GM18867 (cell line): ENCODE results near the gene RIN2.
"Not testable (repeated sequence)": the region's sequence is repeated elsewhere in the genome, so short reads cannot be mapped to it uniquely, and the experiment has no call there.

Experiments
- ATAC-seq: cut with Tn5 transposase; IDR thresholded peaks from one replicate; pipeline ENCODE4 v1.9.1; 2021; ENCODE audit warnings: mild to moderate bottlenecking, moderate library complexity; ENCODE audit not compliant: unreplicated experiment

RIN2 gene

DNA sequence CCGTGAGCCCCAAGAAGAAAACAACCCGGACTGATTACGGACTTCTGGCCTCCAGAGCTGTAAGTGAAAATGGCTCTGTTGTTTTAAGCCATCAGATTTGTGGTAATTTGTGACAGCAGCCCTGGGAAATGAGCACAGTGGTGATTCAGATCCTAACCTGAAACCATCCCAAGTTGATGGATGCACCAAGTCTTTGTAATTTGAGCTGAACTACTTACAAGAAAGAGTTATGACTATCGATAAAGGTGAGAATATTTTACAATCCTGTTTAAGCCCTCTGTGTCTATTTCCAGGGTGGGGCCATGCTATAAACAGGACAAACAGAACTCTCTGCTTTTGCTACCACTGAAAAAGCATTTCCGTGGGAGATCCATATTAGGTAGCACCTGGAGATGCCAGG lies 19.1 kb upstream of the RIN2 start:
- no peak for ATAC-seq

GRCh38 chr20:19739351-19739750 lies 18.7 kb upstream of the RIN2 start:
- ATAC-seq, result no peak

DNA sequence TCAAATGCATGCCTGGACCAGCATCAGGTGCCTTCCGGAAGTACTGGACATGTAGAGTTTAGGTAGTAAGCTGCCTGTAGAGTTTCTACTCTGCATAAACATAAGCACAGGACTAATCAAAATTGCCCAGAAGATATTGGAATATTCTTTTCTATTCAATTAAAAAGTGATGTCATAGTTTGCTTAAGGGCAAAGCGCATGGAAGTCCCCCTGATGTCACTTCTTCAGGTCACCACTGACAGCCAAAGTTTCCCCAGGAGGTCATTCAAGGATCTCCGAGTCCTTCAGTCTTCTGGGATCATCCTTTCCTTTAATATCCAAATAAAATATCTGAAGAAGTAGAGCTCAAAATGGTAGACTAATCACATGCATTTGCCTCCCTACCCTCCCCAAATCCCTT lies 17.5 kb upstream of the RIN2 start:
- ATAC-seq, result no peak

DNA sequence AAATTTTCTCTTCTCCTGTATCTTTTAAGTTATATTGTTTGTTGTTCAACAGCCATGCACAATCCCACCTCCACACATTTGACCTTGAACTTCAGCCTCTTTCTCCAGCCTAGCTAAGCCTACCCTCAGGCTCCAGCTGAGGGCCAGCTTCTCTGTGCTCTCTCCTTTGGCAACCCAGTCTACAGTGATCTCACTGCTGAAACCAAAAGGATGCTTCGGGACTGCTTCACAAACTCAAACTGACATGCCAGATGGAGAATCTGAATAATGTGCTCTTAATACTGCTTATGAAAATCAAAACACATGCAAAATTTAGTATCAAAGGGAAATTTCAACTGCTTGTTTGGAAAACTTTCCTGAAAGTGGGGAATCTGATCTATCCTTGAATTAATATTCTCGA lies 16.1 kb upstream of the RIN2 start:
- no peak for ATAC-seq

GRCh38 chr20:19742974-19743639 lies 15.0 kb upstream of the RIN2 start:
- no peak for ATAC-seq

- no peak for ATAC-seq
These were observed 14.4 kb upstream of the RIN2 start for GRCh38 chr20:19743640-19743995.

DNA sequence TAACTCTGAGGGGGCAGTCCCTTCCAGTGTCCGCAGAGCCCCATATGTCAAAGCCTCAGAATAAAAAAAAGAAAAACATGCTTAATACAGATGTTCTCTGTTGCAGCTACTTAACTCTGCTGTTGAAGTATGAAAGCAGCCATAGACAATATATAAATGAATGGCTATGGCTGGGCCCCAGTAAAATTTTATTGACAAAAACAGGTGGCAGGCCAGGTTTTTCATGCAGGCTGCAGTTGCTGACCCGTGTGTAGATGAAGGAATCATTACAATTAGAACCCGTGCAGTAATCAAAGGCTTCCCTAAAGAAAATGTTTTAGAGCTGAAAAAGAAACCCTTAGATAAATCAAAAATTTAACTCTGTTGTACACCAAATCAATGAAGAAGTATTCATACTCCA lies 13.0 kb upstream of the RIN2 start:
- no peak for ATAC-seq

- no peak for ATAC-seq
These were observed 12.5 kb upstream of the RIN2 start for GRCh38 chr20:19745584-19745983.

DNA sequence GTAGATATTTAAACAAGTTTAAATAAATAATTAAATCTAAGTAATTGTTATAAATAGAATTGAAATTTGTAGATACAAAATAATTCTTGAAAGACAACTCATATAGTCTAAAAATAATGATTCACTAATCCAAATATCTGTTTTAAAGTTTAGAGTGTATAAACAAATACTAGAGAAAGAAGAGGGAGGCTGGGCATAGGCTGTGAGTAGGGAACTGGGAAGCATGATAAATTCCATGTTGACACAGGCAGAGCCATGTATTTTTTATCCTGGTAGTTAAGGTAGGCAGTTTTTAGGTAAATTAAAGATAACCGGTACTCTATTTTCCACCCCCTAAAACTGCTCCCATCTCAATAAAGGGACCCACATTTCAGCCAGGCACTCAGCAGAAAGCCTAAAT lies 11.7 kb upstream of the RIN2 start:
- ATAC-seq, result no peak

- no peak for ATAC-seq
These were observed 10.2 kb upstream of the RIN2 start for GRCh38 chr20:19747903-19748302.

DNA sequence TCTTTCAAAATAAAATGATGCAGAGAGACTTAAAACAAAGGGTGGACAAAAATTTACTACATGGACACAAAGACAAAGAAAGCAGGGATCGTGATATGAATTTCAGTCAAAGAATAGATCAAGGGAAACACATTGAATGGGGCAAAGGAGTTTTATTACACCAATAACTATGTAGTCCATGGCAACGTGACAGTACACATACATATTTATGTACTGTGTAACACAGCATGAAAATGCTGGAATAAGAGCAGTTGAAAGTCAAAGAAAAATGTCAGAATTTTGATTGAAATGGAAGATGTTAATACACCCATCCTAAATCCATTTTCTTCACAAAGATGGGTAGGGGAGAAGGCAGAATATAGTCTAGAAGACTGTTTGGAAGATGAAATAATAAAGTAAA lies 9.4 kb upstream of the RIN2 start:
- no peak for ATAC-seq

DNA sequence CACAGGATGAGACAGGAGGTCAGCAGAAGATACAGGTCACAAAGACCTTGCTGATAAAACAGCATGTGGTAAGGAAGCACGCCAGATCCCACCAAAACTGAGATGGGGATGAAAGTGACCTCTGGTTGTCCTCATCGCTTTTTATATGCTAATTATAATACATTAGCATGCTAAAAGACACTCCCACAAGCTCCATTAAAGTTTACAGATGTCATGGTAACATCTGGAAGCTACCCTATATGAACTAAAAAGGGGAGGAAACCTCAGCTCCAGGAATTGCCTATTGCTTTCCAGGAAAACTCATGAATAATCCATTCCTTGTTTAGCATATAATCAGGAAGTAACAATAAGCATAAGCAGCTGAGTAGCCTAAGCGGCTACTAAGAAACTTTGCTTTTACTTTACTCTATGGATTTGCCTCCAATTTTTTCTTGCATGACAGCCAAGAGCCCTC lies 8.4 kb upstream of the RIN2 start:
- ATAC-seq, result no peak

GRCh38 chr20:19750101-19750606 lies 7.9 kb upstream of the RIN2 start:
- no peak for ATAC-seq

DNA sequence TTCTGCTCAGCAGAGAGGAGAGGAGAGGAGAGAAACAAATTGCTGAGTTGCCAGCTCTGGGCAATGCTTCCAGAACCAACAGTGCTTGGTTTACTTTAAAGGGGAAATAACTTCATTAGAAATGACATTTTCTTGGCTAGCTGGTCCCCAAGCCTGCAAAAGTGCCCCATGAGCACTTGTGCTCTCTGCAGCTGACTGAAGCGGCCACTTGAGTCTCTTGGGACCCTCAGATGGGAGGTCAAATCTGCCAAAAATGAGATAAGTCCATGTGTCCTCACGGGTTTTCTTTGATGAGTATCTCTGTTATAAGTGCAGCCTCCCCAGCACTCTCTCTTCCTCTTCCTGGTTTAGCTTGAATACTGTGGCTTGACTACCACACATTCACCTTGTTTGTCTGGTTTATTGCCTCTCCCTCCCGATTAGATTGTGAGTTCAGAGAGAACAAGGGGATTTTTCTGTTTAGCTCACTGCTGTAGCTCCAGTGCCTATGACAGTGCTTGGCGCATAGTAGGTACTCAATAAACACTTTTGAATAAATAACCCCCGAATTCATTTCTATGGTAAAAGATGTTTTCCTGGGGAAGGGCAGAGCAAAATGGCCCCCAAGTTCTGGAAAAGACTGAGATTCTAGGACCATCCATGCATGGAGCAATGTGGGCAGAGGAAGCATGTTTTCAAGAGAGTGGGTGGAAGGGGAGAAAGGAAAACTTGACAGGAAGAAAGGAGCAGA lies 7.0 kb upstream of the RIN2 start:
- ATAC-seq, result no peak

DNA sequence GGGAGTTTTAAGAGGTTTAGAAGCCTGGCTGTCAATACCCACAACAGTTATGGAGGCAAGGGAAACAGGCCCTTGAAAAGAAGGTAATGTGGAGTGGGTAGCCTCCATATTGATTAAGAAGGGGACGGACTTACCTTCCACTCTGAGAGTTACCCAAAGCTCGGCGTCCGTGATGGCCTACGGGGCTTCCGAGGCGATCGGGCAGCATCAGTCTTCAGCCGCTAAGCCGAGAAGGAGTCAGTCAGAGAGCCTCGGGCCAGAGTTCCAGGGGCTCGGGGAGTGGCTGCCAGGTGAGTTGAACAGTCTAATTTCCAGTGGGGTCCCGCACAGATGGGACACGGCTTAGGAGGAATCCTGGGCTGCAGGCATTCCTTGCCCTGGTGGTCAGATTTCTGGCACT lies 3.9 kb upstream of the RIN2 start:
- not testable (repeated sequence) for ATAC-seq

DNA sequence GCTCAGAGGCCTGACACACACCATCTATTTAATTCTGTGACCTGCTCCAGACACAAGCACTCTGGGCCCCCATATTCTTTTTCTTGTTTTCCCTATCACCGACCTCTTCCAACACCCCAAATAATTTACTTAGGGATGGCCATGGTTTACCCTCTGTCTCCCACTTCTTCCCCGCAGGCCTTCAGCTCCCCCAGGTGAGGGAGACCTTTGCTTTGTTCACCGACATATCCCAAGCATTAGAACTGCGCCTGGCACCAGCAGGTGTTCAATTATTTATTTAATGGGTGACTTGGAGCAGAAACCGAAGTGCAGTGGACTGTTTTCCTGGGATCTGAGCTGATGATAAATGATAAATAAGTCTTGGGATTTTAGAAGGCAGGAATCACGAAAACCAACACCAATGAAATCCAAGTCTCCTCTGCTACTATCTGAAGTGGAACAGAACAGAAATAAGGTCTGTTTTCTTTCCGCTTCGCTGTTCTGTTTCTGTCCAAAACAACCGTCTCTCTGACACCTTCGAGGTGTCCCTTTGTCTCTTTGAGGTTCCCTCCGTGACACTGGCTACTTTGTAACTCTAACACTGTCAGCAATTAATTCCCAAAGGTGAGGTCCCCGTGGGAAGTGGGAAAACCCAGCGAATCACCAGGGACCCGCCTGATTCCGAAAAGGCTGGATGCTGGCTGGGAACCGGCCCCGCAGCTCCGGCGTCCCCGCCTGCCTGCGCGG lies 1.1 kb upstream of the RIN2 start:
- ATAC-seq, result no peak

- no peak for ATAC-seq
These were observed 448 bp upstream of the RIN2 start for GRCh38 chr20:19757487-19758132.

- no peak for ATAC-seq
These were observed 658 bp downstream of the RIN2 start for GRCh38 chr20:19758501-19759331.

- ATAC-seq, result no peak
These were observed 2.3 kb downstream of the RIN2 start for GRCh38 chr20:19760371-19760721.

- ATAC-seq, result no peak
These were observed 3.3 kb downstream of the RIN2 start for GRCh38 chr20:19761326-19761725.

DNA sequence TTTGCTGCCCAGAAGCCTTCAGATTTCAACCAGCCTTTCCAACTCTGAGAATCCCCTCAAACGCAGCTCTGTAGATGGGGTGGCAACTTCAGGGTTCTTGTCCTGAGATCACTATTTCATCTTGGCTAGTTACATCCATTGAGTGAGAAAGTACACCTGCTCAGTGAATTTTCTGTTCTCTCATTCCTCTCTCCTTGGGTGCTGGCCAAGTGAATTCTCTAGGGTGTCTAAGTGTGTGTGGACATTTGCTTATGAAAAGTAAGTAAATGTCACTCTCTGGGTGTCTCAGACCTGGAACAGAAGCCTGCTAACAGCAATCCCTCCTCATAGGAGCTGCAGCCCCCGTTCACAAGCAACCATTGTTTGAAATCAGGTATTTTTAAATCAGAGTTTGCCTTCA lies 3.8 kb downstream of the RIN2 start:
- no peak for ATAC-seq
